IPS DF 6.9 (cell line): ENCODE results near the gene UVSSA.

ENCODE experiments used
- DNase-seq: peaks from one replicate; pipeline ENCODE4 v3.0.0-alpha.2; 2013; ENCODE audit warnings: low read depth, low spot score
- H3K27ac ChIP-seq: one replicate; pipeline ENCODE4 v1.5.1; 2013; ENCODE audit warnings: low read length, control low read depth
- H3K27me3 ChIP-seq: 2 replicates; pipeline ENCODE4 v1.6.1; 2013; ENCODE audit warnings: mild to moderate bottlenecking, low read length; ENCODE audit not compliant: control insufficient read depth, insufficient read depth
- H3K36me3 ChIP-seq: 2 replicates; pipeline ENCODE4 v1.6.1; 2013; ENCODE audit warnings: low read length; ENCODE audit not compliant: control insufficient read depth, insufficient read depth
- H3K4me1 ChIP-seq: 2 replicates; pipeline ENCODE4 v1.6.1; 2013; ENCODE audit warnings: low read length; ENCODE audit not compliant: control insufficient read depth, insufficient read depth
- H3K4me3 ChIP-seq: 2 replicates; pipeline ENCODE4 v1.5.1; 2013; ENCODE audit warnings: mild to moderate bottlenecking, low read length
- H3K9me3 ChIP-seq: 2 replicates; pipeline ENCODE4 v1.6.1; 2013; ENCODE audit warnings: low read length, inconsistent platforms; ENCODE audit not compliant: control insufficient read depth, insufficient read depth
- WGBS: extraction: QIAGEN DNeasy Blood & Tissue Kit; methylation state at CpG from one replicate; pipeline ENCODE4 v1.1.7; 2013; ENCODE audit warnings: mixed read lengths, missing lambda C conversion rate; ENCODE audit not compliant: insufficient read length, insufficient coverage; 5-methylcytosine and 5-hydroxymethylcytosine counted together

The UVSSA gene

DNA sequence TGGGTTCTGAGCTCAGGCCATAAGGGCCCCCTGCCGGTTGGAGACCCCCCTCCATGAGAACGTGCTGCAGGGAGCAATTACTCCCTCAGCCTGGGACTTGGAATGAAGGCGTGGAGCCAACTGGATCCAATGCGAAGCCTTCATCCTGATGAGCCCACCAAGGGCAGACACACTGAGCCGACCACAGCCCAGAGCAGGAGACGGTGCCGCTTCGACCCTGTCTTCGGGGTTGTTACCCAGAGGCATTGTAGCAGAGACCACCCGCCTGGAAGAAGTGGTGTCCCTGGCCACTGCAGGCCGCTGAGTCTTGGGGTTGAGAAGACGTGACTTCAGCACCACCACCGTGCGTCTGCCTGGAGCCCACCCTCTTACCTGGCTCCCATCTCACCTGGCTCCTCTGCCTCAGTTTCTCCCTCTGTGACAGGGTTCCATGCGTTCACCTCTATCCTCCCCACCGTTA, 66.2 kb downstream of the UVSSA start:
- Histone ChIP-seq H3K4me1 (peaks cover 2% of the 10 kb centered on the region), H3K27ac (no peak overlapping the region), H3K27me3 (peaks cover 17% of the 10 kb centered on the region), H3K36me3 (no peaks in the 10 kb centered on the region), H3K9me3 (no peaks in the 10 kb centered on the region), H3K4me3 (no peak overlapping the region)
- WGBS, result no CpG with 5 or more reads among the region's 16 CpGs
- no peak for DNase-seq

DNA sequence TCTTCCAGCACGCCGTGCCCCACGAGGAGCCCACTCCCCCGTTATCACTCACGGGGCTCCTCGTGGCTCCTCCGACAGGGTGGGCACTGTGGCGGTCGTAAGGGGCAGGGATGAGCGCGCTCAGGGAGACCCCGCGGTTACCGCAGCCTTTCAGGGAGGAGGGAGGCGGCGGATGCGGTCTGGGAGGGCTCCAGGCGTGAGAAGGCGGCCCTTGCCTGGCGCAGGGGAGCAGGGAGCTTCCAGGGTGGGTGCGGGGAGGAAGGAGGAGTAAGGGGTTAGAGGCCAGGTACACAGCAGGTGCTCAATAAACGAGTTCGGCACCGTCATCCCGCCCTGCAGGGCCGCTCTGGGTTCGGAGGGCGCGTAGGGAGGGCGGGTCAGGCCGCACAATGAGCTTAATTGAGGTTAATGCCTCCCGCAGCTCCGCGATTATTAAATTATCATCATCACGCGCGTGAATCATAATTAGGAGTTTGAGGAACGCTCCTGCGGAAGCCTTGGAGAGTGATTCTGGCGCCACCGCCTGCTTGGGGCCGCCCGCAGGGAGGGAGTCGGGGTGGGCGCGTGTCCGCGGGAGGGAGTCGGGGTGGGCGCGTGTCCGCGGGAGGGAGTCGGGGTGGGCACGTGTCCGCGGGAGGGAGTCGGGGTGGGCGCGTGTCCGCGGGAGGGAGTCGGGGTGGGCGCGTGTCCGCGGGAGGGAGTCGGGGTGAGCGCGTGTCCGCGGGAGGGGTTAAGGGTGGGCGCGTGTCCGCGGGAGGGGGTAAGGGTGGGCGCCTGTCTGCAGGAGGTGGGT, 66.9 kb downstream of the UVSSA start:
- WGBS, result no CpG with 5 or more reads among the region's 77 CpGs
- Histone ChIP-seq H3K27me3 (peaks cover 10% of the 10 kb centered on the region), H3K27ac (no peak overlapping the region), H3K9me3 (no peaks in the 10 kb centered on the region), H3K36me3 (no peaks in the 10 kb centered on the region), H3K4me1 (peaks cover 2% of the 10 kb centered on the region), H3K4me3 (no peak overlapping the region)
- no peak for DNase-seq

DNA sequence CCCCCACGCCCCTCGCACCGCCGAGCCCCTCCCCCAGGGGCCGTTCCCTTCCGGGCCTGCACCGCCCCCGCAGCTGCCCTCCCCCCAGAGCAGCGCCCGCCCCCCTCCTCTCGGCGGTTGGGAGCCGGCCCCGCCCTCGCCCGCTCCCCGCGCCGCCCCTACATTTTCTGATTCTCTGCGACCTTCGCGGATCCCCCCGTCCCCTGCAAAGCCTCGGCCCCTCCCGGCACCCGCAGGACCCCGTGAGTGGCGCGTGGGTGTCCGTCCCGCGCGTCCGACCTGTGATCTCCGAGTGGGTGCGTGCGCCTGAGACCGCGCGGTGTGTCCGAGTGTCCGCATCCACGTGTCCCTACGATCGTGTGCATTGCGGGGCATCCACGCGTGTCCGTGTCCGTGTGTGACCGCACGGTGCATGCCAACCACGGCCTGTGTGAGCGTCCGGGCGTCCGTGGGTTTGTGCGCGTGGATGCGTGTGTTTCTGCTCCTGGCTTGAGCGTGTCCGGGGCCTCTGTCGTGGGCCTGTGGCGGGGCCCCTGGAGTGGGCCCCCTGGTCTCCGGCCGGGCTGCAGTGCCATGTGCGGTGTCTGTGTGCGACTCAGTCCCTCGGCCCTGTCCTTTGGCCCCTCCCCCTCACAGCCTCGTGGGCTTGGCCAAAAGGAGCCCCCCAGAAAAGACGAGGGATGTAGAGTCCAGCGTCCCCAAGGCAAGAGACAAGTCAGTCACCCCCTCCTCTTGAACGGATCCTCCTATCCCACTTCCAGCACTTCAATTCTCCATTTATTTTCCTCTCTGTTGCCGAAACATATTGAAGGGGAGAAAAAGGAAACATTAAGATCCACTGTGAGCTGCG, 68.0 kb downstream of the UVSSA start:
- Histone ChIP-seq H3K4me3 (peak overlapping the region; percentile 1; the same call in 1 of the 2 replicates), H3K4me1 (peaks cover 2% of the 10 kb centered on the region), H3K9me3 (no peaks in the 10 kb centered on the region), H3K27ac (no peak overlapping the region), H3K27me3 (no peaks in the 10 kb centered on the region; the same call in 1 of the 2 replicates), H3K36me3 (no peaks in the 10 kb centered on the region)
- no CpG with 5 or more reads among the region's 75 CpGs for WGBS
- no peak for DNase-seq

DNA sequence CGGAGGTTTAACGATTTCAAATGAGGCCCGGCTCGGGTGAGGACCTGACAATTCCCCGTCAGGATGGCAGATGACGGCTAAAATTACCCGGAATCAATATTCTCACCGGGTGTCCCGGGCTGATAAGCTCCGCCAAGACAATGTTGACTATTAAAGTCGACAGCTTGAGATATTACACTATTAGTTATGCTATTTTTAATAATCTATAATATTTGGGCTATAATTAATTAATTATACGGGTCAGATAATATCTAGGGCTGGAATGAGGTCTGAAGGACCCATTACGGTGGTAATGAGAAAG, 68.6 kb downstream of the UVSSA start:
- no CpG with 5 or more reads among the region's 13 CpGs for whole genome bisulfite sequencing
- H3K27me3 ChIP-seq, result no peaks in the 10 kb centered on the region; the same call in 1 of the 2 replicates
- H3K9me3 ChIP-seq, result no peaks in the 10 kb centered on the region
- H3K4me3 ChIP-seq, result no peak overlapping the region
- no peak overlapping the region for H3K27ac ChIP-seq
- H3K4me1 ChIP-seq, result peaks cover 2% of the 10 kb centered on the region
- no peaks in the 10 kb centered on the region for H3K36me3 ChIP-seq
- no peak for DNase-seq

DNA sequence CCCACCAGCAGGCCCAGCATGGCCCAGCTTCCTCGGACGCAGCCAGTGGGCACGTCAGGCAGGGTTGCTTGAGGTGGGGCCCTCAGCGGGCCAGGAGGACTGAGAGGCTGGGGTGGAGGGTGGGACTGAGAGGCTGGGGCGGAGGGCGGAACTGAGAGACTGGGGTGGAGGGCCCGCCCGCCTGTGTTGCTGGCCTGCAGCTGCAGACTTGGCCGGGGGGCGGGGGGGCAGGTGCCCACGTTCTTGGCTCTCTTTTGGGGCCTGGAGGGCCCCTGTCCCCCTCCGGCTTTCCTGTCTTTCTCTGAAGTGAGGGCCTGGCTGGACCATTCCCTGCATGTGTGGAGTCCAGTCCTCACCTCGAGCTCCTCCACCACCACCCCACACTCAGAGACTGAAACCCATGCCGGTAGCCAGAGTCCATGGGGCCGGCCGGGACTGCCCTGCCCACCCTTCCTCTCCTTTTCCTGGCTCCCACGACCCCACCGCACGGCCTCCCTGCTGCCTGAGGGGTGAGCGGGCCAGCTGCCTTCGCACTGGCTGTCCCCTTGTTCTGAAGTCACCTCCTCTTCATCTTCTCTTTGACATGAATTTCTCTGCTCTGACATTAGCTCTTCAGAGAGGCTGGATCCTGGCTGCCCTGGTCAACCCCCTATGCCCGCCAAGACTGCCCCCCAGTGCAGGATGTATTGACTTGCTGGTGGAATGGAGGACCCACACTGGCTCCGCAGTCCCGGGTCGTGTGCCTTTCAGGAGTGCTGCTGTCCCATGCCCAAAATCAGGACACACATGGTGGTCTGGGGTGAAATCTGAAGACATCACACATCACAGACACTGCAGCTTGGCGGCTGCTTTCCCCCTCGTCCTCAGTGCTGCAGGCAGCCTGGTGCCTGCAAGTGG, 69.3 kb downstream of the UVSSA start:
- no peaks in the 10 kb centered on the region for H3K36me3 ChIP-seq
- H3K4me3 ChIP-seq, result no peak overlapping the region
- DNase-seq, result no peak
- no peaks in the 10 kb centered on the region; the same call in 1 of the 2 replicates for H3K27me3 ChIP-seq
- H3K9me3 ChIP-seq, result no peaks in the 10 kb centered on the region
- peaks cover 2% of the 10 kb centered on the region for H3K4me1 ChIP-seq
- no CpG with 5 or more reads among the region's 27 CpGs for WGBS
- no peak overlapping the region for H3K27ac ChIP-seq

DNA sequence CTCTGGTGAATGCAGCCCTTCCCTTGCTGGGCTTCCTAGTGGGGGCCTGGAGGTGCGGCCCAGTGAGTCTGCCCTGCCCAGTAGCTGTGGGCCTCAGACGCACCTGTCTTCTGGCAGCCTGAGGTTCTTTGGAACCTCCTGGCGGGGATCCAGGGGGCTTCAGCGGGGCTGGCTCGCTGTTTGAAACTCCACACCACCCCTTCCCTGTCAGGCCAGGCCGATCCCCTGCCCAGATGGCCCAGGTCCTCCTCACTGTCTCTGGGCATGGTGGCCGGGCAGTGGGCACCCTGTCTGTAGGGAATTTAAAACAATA, 69.9 kb downstream of the UVSSA start:
- H3K9me3 ChIP-seq, result no peaks in the 10 kb centered on the region
- H3K27ac ChIP-seq, result no peak overlapping the region
- H3K36me3 ChIP-seq, result no peaks in the 10 kb centered on the region
- no CpG with 5 or more reads among the region's 7 CpGs for WGBS
- DNase-seq, result no peak
- no peak overlapping the region for H3K4me3 ChIP-seq
- no peaks in the 10 kb centered on the region; the same call in 1 of the 2 replicates for H3K27me3 ChIP-seq
- H3K4me1 ChIP-seq, result peaks cover 2% of the 10 kb centered on the region

DNA sequence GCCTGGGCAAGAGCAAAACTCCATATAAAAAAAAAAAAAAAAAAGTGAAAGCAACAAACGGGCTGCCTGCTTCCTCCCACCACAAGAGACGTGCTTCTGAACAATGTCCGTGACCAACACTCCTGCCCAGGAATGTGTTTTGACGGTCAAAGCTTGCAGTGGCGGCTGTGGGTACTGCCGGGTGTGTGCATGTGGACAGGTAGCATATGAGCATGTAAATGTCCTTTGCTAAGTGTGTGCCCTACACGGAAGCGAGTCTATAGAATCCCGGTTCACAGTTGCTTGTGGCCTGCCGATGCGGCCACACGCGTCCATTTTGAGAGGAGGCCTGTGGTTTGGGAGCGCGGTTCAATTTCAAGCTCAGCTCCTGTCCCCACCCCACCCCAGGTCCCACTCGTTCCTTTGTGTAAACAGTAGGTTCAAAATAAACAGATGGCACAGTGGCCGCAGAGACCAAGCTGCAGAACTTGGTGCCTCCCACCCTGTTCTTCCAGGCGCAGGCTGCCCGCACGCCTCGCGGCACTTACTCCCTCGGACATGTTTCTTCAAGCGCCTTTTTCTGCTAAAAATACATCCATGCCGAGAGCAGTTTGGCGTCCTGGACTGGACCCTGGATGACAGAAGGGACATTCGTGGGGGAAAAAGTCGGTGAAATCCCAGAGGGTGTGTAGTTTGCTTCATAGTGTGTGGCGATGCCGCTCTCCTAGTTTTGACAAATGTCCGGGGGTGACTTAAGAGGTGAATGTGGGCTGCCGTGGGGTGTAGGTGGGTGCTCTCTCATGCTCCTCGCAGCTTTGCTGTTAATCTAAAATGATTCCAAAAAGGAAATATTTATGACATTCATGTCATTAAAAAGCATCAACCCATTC, 70.7 kb downstream of the UVSSA start:
- Histone ChIP-seq H3K36me3 (no peaks in the 10 kb centered on the region), H3K4me1 (peaks cover 2% of the 10 kb centered on the region), H3K27me3 (no peaks in the 10 kb centered on the region; the same call in 1 of the 2 replicates), H3K9me3 (no peaks in the 10 kb centered on the region), H3K27ac (no peak overlapping the region), H3K4me3 (no peak overlapping the region)
- DNase-seq, result no peak
- WGBS, result no CpG with 5 or more reads among the region's 33 CpGs

DNA sequence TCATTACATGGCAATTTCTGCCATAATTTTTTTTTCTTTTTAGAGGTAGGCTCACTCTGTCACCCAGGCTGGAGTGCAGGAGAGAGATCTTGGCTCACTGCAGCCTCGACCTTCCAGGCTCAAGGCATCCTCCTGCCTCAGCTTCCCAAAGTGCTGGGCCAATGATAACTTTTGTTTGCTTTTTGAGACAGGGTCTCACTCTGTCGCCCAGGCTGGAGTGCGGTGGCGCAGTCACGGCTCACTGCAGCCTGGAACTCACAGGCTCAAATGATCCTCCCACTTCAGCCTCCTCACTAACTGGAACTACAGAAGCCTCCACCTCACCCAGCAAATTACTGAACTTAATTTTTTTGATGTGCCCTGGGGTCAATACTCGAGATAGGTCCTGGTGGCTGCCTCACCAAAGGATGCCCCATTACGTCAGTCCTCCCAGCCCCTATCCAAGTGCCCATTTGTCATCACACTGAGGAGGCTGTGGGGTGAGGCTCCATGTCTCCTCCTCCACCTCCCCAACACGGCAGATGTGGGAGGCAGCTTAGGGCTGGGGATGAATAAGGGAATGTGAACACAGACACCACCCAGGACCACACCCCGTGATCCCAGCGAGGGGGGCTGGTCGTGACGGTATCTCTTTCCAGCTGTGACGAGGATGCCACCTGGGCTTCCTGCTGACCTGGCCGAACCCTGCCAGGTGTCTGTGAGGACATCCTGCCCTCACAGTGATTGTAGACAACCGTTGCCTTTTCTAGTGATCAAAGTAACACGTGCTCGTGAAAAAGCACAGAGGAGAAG, 71.7 kb downstream of the UVSSA start:
- no peak overlapping the region for H3K4me3 ChIP-seq
- H3K4me1 ChIP-seq, result peaks cover 2% of the 10 kb centered on the region
- no peaks in the 10 kb centered on the region for H3K36me3 ChIP-seq
- whole genome bisulfite sequencing, result no CpG with 5 or more reads among the region's 17 CpGs
- DNase-seq, result no peak
- H3K27me3 ChIP-seq, result no peaks in the 10 kb centered on the region; the same call in 1 of the 2 replicates
- no peak overlapping the region for H3K27ac ChIP-seq
- no peaks in the 10 kb centered on the region for H3K9me3 ChIP-seq

DNA sequence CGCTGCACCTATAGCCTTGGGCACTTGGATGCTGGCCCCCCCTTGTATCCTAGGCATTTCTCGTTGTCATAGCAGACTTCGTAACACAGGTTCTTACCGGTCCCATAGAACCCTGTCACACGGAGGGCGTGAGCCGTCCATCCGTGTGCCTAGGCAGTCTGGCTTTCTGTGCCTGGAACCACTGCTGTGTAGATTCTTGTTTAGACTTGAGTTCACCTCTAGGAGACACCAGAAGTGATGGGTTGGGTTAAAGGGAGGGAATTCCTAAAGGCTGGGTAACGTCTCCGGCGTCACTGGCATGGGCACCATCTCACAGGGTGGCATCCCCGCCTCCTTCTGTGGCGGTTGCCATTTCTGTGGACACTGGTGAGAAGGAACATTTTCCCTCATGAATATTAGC, 72.7 kb downstream of the UVSSA start:
- Histone ChIP-seq H3K27me3 (no peaks in the 10 kb centered on the region), H3K9me3 (no peaks in the 10 kb centered on the region), H3K27ac (no peak overlapping the region), H3K4me3 (no peak overlapping the region), H3K36me3 (no peaks in the 10 kb centered on the region), H3K4me1 (peaks cover 2% of the 10 kb centered on the region)
- no CpG with 5 or more reads among the region's 13 CpGs for WGBS
- no peak for DNase-seq
